HepG2 (cell line): ENCODE results near the gene CCT5. TPM values are rescaled to one million over a fixed set of nuclear protein-coding genes. Genes with fewer than 3 reads are reported as not detected.

Experiments
- ATF6 ChIP-seq: sonication (generic); formaldehyde crosslinking; conservative IDR thresholded peaks from 2 replicates; pipeline ENCODE4 v1.4.0; 2020; ENCODE audit warnings: missing genetic modification reagents
- BORCS8-MEF2B ChIP-seq: sonication (generic); formaldehyde crosslinking; IDR thresholded peaks from 2 replicates; pipeline ENCODE4 v1.8.0; 2022; ENCODE audit warnings: mild to moderate bottlenecking, missing genetic modification reagents
- CBFB ChIP-seq: sonication (generic); formaldehyde crosslinking; IDR thresholded peaks from 2 replicates; pipeline ENCODE4 v1.4.0; 2020; ENCODE audit warnings: missing genetic modification reagents
- FOXA1 ChIP-seq, 2 experiments: fragments of 450-650 bp in 1 of 2; sonication (generic) in 1 of 2; formaldehyde crosslinking in 1 of 2; IDR thresholded peaks; 2 replicates each; pipeline versions ENCODE4 v1.4.0 to v1.6.1; 2016 to 2020; ENCODE audit warnings: missing genetic modification reagents in 1 of 2
- GATAD2A ChIP-seq: IDR thresholded peaks from 2 replicates; pipeline ENCODE4 v1.6.1; 2016
- HCFC1 ChIP-seq: fragments of 150-350 bp; IDR thresholded peaks from 2 replicates; pipeline ENCODE4 v1.6.1; 2014; ENCODE audit warnings: low read depth, low read length
- HOXA7 ChIP-seq: sonication (generic); formaldehyde crosslinking; IDR thresholded peaks from 2 replicates; pipeline ENCODE4 v1.8.1; 2022; ENCODE audit warnings: mild to moderate bottlenecking, missing genetic modification reagents, moderate library complexity
- JDP2 ChIP-seq: sonication (generic); formaldehyde crosslinking; IDR thresholded peaks from 2 replicates; pipeline ENCODE4 v1.8.1; 2022; ENCODE audit warnings: missing genetic modification reagents, borderline replicate concordance
- MED8 ChIP-seq: sonication (generic); formaldehyde crosslinking; IDR thresholded peaks from 2 replicates; pipeline ENCODE4 v1.8.1; 2023; ENCODE audit warnings: mild to moderate bottlenecking, missing genetic modification reagents; ENCODE audit not compliant: insufficient replicate concordance
- NONO ChIP-seq, 2 experiments: fragments of 450-650 bp in 1 of 2; sonication (generic) in 1 of 2; formaldehyde crosslinking in 1 of 2; IDR thresholded peaks in 1 of 2; conservative IDR thresholded peaks in 1 of 2; 2 replicates each; pipeline versions ENCODE4 v1.6.1 to v1.8.0; 2017 to 2022; ENCODE audit warnings: mild to moderate bottlenecking in 1 of 2, missing genetic modification reagents in 1 of 2, moderate library complexity in 1 of 2
- PHF8 ChIP-seq: sonication (generic); formaldehyde crosslinking; IDR thresholded peaks from 2 replicates; pipeline ENCODE4 v1.5.0; 2020; ENCODE audit warnings: missing genetic modification reagents
- SATB2 ChIP-seq: sonication (generic); formaldehyde crosslinking; IDR thresholded peaks from 2 replicates; pipeline ENCODE4 v1.5.0; 2020; ENCODE audit warnings: missing genetic modification reagents
- SIN3B ChIP-seq: fragments of 150-350 bp; IDR thresholded peaks from 2 replicates; pipeline ENCODE4 v1.6.1; 2014; ENCODE audit warnings: low read length
- SNRNP70 ChIP-seq: fragments of 200-400 bp; formaldehyde crosslinking; IDR thresholded peaks from 2 replicates; pipeline ENCODE4 v1.6.1; 2017; ENCODE audit warnings: mild to moderate bottlenecking, low read depth, low read length, moderate library complexity
- ZBTB42 ChIP-seq: sonication (generic); formaldehyde crosslinking; IDR thresholded peaks from 2 replicates; pipeline ENCODE4 v1.5.0; 2020; ENCODE audit warnings: mild to moderate bottlenecking, missing genetic modification reagents
- ZFP62 ChIP-seq: sonication (generic); formaldehyde crosslinking; IDR thresholded peaks from 2 replicates; pipeline ENCODE4 v1.4.0; 2020; ENCODE audit warnings: missing genetic modification reagents
- ZKSCAN8 ChIP-seq: IDR thresholded peaks from 2 replicates; pipeline ENCODE4 v1.6.1; 2016; ENCODE audit warnings: borderline replicate concordance, missing genetic modification reagents, missing compliant biosample characterization
- ZMYM4 ChIP-seq: sonication (generic); formaldehyde crosslinking; IDR thresholded peaks from 2 replicates; pipeline ENCODE4 v1.8.1; 2023; ENCODE audit warnings: mild to moderate bottlenecking, missing genetic modification reagents
- ZNF333 ChIP-seq: sonication (generic); formaldehyde crosslinking; IDR thresholded peaks from 2 replicates; pipeline ENCODE4 v1.4.0; 2020; ENCODE audit warnings: mild to moderate bottlenecking, missing genetic modification reagents, borderline replicate concordance
- ZNF878 ChIP-seq: sonication (generic); formaldehyde crosslinking; IDR thresholded peaks from 2 replicates; pipeline ENCODE4 v1.8.1; 2023; ENCODE audit warnings: mild to moderate bottlenecking, missing genetic modification reagents, moderate library complexity
- ZSCAN30 ChIP-seq: sonication (generic); formaldehyde crosslinking; IDR thresholded peaks from 2 replicates; pipeline ENCODE4 v1.5.0; 2020; ENCODE audit warnings: mild to moderate bottlenecking, missing genetic modification reagents
- polyA plus RNA-seq, 8 experiments: library from polyadenylated mRNA; depleted of rRNA in 3 of 8; stranded (reverse) in 7 of 8; unstranded in 1 of 8; fragments of >200 nt; fragmentation: Illumina TruSeq in 4 of 8; extraction: Trizol in 4 of 8; gene quantifications; 2 replicates each; pipeline versions ENCODE4 v1.2.1 to v1.2.3, GENCODE V29; 2011 to 2016; ENCODE audit warnings: low read depth in 4 of 8, missing spikeins in 1 of 8, mixed read lengths in 1 of 8; ENCODE audit not compliant: insufficient read depth in 1 of 8
- total RNA-seq, 5 experiments: library from RNA; depleted of rRNA; stranded (reverse); fragments of >200 nt; fragmentation: Illumina TruSeq; extraction: Trizol; gene quantifications; 2 replicates each; pipeline ENCODE4 v1.2.3, GENCODE V29; 2016; ENCODE audit warnings: low read depth in 1 of 5
- TF ChIP-seq, protein P1 (sequence below): sonication (generic); formaldehyde crosslinking; IDR thresholded peaks from 2 replicates; pipeline ENCODE4 v1.5.0; 2020; ENCODE audit warnings: mild to moderate bottlenecking, missing genetic modification reagents, borderline replicate concordance
- TF ChIP-seq, protein P2 (sequence below): sonication (generic); formaldehyde crosslinking; IDR thresholded peaks from 2 replicates; pipeline ENCODE4 v1.5.1; 2020; ENCODE audit warnings: missing genetic modification reagents, mild to moderate bottlenecking, borderline replicate concordance

The CCT5 gene
- total and polyA plus RNA-seq, 2 of the 13 experiments (the other 11 are each of a cell fraction or from before 2014, with no cell fraction given): 319 to 708 TPM

DNA sequence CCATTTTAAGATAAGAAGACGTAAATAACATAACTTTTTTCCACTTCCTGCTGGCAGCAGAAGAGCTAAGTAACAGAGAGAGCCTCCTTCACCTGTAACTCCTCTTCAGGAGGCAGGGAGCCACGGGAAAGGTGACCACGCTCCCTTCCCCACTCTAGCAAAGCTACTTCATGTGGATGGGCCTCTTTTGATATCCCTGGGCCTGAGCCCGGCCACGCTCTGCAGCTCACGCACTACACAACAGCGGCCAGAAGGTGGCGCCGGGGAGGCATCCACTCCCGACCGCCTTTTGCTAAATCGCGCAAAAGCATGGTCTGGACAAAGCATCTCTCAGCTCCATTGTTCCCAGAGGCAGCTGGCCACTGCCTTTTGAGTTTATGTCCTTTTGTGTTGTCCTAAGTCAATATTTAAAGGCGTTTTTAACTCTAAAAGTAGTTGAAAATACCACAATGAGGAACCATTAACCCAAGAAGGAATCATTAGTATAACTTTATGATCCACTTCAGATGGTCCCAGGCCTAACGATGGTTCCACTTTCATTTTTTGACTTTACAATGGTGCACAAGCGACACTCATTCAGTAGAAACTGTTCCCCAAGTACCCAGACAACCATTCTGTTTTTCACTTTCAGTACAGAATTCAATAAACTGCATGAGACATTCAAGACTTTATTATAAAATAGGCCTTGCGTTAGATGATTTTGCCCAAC, 34.0 kb downstream of the CCT5 start (continued):
- TF ChIP-seq, protein P1, sequence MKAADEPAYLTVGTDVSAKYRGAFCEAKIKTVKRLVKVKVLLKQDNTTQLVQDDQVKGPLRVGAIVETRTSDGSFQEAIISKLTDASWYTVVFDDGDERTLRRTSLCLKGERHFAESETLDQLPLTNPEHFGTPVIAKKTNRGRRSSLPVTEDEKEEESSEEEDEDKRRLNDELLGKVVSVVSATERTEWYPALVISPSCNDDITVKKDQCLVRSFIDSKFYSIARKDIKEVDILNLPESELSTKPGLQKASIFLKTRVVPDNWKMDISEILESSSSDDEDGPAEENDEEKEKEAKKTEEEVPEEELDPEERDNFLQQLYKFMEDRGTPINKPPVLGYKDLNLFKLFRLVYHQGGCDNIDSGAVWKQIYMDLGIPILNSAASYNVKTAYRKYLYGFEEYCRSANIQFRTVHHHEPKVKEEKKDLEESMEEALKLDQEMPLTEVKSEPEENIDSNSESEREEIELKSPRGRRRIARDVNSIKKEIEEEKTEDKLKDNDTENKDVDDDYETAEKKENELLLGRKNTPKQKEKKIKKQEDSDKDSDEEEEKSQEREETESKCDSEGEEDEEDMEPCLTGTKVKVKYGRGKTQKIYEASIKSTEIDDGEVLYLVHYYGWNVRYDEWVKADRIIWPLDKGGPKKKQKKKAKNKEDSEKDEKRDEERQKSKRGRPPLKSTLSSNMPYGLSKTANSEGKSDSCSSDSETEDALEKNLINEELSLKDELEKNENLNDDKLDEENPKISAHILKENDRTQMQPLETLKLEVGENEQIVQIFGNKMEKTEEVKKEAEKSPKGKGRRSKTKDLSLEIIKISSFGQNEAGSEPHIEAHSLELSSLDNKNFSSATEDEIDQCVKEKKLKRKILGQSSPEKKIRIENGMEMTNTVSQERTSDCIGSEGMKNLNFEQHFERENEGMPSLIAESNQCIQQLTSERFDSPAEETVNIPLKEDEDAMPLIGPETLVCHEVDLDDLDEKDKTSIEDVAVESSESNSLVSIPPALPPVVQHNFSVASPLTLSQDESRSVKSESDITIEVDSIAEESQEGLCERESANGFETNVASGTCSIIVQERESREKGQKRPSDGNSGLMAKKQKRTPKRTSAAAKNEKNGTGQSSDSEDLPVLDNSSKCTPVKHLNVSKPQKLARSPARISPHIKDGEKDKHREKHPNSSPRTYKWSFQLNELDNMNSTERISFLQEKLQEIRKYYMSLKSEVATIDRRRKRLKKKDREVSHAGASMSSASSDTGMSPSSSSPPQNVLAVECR (CRISPR knock-in tag): 0 out of 2 replicates have a peak, but pooled peaks have one; percentile 21
- TF ChIP-seq FOXA1 (IDR thresholded peaks at IDR 0.05) (no peak), FOXA1 (CRISPR knock-in tag; IDR thresholded peaks at IDR 0.05) (0 out of 2 replicates have a peak, but pooled peaks have one; percentile 13), BORCS8-MEF2B (CRISPR knock-in tag) (no peak), ZSCAN30 (CRISPR knock-in tag) (0 out of 2 replicates have a peak, but pooled peaks have one; percentile 55), GATAD2A (CRISPR knock-in tag) (0 out of 2 replicates have a peak, but pooled peaks have one; percentile 20), PHF8 (CRISPR knock-in tag) (0 out of 2 replicates have a peak, but pooled peaks have one; percentile 19), SATB2 (CRISPR knock-in tag) (no peak), HCFC1 (no peak), ZNF878 (no peak), ZNF333 (CRISPR knock-in tag) (no peak), ATF6 (CRISPR knock-in tag) (no peak), NONO (IDR thresholded peaks at IDR 0.05) (no peak), NONO (CRISPR knock-in tag; conservative IDR thresholded peaks at IDR 0.05) (no peak), ZFP62 (CRISPR knock-in tag) (no peak), JDP2 (CRISPR knock-in tag) (no peak), MED8 (no peak), ZBTB42 (CRISPR knock-in tag) (no peak), CBFB (CRISPR knock-in tag) (no peak), HOXA7 (CRISPR knock-in tag) (no peak), ZKSCAN8 (CRISPR knock-in tag) (no peak), ZMYM4 (CRISPR knock-in tag) (peak; percentile 59), SNRNP70 (no peak), SIN3B (no peak)
- TF ChIP-seq, protein P2, sequence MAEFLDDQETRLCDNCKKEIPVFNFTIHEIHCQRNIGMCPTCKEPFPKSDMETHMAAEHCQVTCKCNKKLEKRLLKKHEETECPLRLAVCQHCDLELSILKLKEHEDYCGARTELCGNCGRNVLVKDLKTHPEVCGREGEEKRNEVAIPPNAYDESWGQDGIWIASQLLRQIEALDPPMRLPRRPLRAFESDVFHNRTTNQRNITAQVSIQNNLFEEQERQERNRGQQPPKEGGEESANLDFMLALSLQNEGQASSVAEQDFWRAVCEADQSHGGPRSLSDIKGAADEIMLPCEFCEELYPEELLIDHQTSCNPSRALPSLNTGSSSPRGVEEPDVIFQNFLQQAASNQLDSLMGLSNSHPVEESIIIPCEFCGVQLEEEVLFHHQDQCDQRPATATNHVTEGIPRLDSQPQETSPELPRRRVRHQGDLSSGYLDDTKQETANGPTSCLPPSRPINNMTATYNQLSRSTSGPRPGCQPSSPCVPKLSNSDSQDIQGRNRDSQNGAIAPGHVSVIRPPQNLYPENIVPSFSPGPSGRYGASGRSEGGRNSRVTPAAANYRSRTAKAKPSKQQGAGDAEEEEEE (CRISPR knock-in tag): no peak
